Vagina (tissue), 2 donors: ENCODE measurements around the gene KCNJ15.

Experiments
- POLR2AphosphoS5 ChIP-seq, 2 donors: sonication (generic); formaldehyde crosslinking; IDR thresholded peaks; one replicate each; pipeline ENCODE4 v1.9.0; 2017; ENCODE audit warnings: antibody characterized with exemption in 2 of 2, mild to moderate bottlenecking in 2 of 2, low read depth in 1 of 2; ENCODE audit not compliant: insufficient read depth in 1 of 2
- TF ChIP-seq, protein P1 (sequence below), 3 experiments: fragments of 450-650 bp in 2 of 3; fragments of 200-600 bp in 1 of 3; sonication (generic) in 1 of 3; IDR thresholded peaks; one replicate each; pipeline ENCODE4 v1.5.1; 2017 to 2019; ENCODE audit warnings: antibody characterized with exemption in 3 of 3, mild to moderate bottlenecking in 2 of 3, moderate library complexity in 2 of 3

DNA sequence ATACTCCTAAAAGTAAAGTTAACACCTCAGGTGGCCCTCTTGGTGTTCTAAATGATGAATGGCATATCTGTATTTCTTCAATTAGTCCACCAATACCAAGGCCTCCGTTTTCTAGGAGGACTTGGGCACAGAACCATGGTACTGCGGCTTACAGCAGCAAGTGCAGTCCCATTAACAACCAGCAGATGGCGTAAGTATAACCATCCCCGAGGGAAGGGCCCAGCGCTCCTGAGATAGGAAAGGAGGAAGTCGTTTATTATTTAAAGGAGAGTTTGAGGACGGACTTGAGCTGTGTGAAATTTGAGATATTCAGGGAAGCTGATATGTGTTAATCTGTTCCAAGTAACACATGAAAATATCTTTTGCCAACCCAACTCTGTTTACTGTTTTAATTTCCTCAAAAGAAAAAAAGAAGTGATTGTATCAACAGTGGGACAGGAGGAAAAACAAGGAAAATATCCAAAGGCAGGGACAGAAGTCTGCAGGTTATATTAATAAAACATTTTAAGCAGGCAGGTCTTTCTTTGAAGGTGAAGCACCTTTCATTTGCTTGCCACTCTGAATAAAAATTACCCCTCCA is 37.7 kb upstream of the KCNJ15 start:
- TF ChIP-seq POLR2AphosphoS5 (IDR thresholded peaks at IDR 0.05; ENCODE audit: insufficient read depth in 1 of 2, low read depth in 1 of 2): peak in 1 of 2 donors; percentile 62
- TF ChIP-seq, protein P1, sequence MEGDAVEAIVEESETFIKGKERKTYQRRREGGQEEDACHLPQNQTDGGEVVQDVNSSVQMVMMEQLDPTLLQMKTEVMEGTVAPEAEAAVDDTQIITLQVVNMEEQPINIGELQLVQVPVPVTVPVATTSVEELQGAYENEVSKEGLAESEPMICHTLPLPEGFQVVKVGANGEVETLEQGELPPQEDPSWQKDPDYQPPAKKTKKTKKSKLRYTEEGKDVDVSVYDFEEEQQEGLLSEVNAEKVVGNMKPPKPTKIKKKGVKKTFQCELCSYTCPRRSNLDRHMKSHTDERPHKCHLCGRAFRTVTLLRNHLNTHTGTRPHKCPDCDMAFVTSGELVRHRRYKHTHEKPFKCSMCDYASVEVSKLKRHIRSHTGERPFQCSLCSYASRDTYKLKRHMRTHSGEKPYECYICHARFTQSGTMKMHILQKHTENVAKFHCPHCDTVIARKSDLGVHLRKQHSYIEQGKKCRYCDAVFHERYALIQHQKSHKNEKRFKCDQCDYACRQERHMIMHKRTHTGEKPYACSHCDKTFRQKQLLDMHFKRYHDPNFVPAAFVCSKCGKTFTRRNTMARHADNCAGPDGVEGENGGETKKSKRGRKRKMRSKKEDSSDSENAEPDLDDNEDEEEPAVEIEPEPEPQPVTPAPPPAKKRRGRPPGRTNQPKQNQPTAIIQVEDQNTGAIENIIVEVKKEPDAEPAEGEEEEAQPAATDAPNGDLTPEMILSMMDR (IDR thresholded peaks at IDR 0.05): peak; percentile 81 to 94 (median 88)
